Stimulated activated naive CD4-positive, alpha-beta T cell treated with Interleukin-2 at 50 U/mL for 16 hours (primary cell): ENCODE data around the gene ZFP36.
"Not testable (repeated sequence)": the region's sequence is repeated elsewhere in the genome, so short reads cannot be mapped to it uniquely, and the experiment has no call there.

Source experiments
- DNase-seq: peaks from one replicate; lab custom pipeline; 2025; lab: John Stamatoyannopoulos, UW

ZFP36 gene

GRCh38 chr19:39445196-39446111 is 38.8 kb downstream of the ZFP36 start, which contains the start of gene SUPT5H:
Gene SUPT5H, plus strand, starts transcription at chr19:39445582. Its CDS starts 309 bp downstream, at chr19:39445891.
- peak; percentile 98 for DNase-seq

DNA sequence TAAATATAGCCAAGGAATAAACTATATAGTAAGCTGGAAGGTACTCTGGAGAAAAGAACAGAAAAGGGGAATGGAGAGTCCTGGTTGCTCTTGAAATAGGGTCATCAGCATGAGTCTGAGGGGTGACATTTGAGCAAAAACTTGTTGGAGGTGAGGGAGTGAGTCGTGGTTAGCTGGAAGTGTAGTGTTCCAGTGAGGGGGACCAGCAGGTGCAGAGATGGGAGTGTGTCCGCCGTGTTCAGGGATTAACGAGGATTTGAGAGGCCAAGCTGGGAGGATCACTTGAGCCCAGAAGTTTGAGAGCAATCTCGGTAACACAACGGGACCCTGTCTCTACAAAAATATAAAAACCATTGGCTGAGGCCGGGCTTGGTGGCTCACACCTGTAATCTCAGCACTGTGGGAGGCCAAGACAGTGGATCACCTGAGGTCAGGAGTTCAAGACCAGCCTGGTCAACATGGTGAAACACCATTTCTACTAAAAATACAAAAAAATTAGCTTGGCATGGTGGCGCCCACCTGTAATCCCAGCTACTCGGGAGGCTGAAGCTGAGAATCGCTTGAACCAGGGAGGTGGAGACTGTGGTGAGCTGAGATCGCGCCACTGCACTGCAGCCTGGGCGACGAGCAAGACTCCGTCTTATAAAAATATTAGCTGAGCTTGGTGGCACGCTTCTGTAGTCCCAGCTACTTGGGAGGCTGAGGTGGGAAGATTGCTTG is 39.9 kb downstream of the ZFP36 start:
- no peak for DNase-seq

DNA sequence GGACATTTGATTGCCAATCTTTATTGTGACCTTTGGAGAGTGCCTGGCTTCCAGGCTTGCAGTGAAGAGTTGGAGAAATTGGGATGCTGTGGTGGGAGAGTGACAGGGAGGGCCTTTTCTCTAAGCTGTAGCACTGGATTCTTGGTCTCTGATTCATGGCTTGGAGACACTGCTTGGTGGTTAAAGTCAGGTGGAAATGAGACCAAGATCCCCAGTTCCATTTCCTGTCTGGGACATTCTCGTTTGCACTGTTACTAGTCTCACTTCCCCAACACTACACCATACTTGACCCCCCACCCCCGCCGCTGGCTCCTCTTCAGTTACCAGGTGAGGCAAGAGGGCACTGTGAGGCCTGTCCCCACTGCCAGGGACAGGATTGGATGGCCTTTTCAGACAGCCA is 41.6 kb downstream of the ZFP36 start:
- DNase-seq = no peak

GRCh38 chr19:39449116-39449797 is 42.6 kb downstream of the ZFP36 start:
- no peak for DNase-seq

GRCh38 chr19:39451257-39451656 is 44.6 kb downstream of the ZFP36 start:
- not testable (repeated sequence) for DNase-seq
